ENCODE measurements around the gene ARHGEF4. TPM values are rescaled to one million over a fixed set of nuclear protein-coding genes. Genes with fewer than 3 reads are reported as not detected.
A peak's percentile ranks its signal among the peaks of the same experiment; 100 is the strongest.

The ARHGEF4 gene
- polyA plus RNA-seq, 3 donors from 2014 or later: not detected

DNA sequence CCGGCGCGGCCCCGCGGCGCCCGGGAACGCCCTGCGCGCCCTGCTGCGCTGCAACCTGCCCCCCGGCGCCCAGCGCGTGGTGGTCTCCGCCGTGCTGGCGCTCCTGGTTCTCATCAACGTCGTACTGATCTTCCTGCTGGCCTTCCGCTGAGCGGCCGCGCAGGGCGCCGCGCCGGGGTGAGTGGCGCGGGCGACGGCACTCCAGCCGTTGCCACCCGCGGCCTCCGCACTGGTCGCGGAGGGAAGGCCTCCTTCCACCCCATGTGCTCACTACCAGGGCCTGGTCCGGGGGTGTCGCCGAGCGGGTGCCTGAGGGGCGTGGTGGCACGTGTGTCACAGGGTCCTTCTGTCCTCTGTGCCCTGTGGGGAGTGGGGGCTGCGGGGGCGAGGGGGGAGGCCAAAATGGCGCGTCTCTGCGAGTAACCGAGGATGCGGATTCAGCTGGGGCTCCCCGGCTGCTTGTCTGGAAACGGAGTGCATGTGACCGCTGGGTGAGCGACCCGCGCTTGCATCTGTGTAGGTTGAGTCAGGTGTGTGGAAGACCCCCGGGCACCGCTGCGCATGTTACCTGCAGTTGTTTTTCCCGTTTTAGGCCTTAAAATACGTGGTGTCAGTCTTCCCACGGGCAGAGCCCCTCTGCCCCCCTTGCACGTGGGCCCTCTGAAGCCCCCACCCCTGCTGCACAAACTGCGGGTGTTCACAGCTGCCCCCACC, 198.6 kb downstream of the ARHGEF4 start:
- Mint-ChIP-seq H3K27me3 (ENCODE audit: low read depth in 3 of 3) (peaks cover 0 to 6% (median 4%) of the 10 kb centered on the region in 3 donors), H3K9me3 (no peaks in the 10 kb centered on the region), H3K4me3 (no peak overlapping the region), H3K4me1 (peaks cover 0 to 3% of the 10 kb centered on the region in 2 donors), H3K27ac (no peak overlapping the region), H3K36me3 (no peaks in the 10 kb centered on the region)
- DNase-seq: no peak

DNA sequence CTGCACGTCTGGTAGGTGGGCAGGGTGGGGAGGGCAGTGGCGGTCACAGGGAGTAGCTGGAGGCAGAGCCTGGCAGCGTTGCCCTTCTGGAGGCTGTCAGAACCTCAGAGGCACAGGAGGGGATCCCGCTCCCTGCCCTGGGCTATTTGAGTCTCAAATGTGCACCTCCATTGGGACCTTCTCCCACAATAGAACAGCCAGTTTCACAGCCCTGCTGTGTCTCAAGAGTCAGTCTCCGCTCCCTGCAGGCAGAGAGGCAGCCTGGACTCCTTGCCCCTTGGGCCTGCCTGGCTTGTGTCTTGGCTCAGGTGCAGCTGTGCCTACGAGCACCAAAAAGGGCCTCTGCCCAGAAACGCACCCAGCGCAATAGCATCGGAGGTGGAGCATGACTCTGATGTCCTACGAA, 199.1 kb downstream of the ARHGEF4 start:
- DNase-seq: no peak
- Mint-ChIP-seq H3K36me3 (no peaks in the 10 kb centered on the region), H3K4me1 (peaks cover 3 to 6% of the 10 kb centered on the region in 2 donors), H3K9me3 (no peaks in the 10 kb centered on the region), H3K27ac (no peak overlapping the region), H3K27me3 (ENCODE audit: low read depth in 3 of 3) (peaks cover under 1 to 6% (median 6%) of the 10 kb centered on the region in 3 donors), H3K4me3 (peak overlapping the region in 1 of 5 donors; percentile 33)

DNA sequence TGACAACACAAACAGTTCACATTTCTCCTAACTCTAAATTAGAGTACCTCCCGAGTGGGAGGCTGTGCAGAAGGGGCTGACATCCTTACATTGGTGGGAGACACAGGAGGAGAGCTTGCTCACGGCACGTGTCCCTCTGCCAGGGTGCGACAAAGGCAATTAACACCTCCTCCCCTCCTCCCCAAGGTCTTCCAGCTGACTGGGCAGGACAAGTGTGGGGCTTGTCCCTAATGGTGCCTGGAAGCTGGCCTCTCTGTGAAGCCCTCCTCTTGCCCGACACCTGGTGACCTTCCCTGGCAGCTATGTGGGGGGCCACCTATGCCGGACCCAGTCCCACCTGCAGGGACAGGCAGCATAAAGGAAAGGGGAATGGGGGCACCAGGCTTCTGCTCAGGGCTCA, 199.6 kb downstream of the ARHGEF4 start:
- Mint-ChIP-seq H3K9me3 (no peaks in the 10 kb centered on the region), H3K27me3 (ENCODE audit: low read depth in 3 of 3) (peaks cover 2 to 7% (median 6%) of the 10 kb centered on the region in 3 donors), H3K36me3 (no peaks in the 10 kb centered on the region), H3K4me1 (peaks cover 8 to 10% of the 10 kb centered on the region in 2 donors), H3K4me3 (peak overlapping the region in 1 of 5 donors; percentile 33), H3K27ac (no peak overlapping the region)
- DNase-seq: no peak

DNA sequence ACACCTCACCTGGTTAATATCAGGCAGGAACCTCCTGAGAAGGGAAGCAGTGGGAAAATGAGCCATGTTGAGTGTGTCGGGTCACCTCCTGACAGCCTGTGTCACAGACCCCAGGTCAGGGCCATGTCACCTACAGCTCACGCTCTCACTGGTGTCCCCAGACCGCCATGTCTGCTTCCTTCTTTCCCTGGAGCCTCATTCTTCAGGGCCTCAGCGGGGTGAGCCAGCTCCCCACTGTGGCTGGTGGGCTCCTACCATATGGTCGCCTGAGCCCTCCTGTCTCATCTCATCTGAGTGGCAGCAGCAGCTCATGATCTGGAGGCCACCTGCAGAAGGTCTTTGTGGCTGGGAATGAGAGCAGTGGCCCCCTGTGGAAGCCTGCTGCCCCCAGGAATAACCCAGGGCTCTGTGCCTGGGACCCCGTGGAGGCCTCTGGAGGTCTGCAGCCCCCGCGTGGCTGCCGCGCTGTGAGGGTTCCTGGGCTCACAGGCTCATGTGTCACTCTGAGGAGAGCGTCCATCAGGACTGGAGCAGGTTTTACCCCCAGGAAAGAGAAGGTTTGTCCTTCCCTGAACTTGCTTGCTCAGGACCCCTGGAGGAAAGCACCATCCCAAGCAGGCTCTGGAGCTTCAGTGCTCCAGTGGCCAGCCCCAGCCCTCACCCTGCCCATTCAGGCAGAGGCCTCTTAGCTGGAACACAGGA, 200.1 kb downstream of the ARHGEF4 start:
- no peak overlapping the region for H3K4me3 Mint-ChIP-seq
- no peaks in the 10 kb centered on the region for H3K36me3 Mint-ChIP-seq
- no peak for DNase-seq
- no peaks in the 10 kb centered on the region for H3K9me3 Mint-ChIP-seq
- H3K27ac Mint-ChIP-seq: no peak overlapping the region
- H3K4me1 Mint-ChIP-seq: peaks cover 11 to 15% of the 10 kb centered on the region in 2 donors
- peaks cover 2 to 7% (median 6%) of the 10 kb centered on the region in 3 donors for H3K27me3 Mint-ChIP-seq (ENCODE audit: low read depth in 3 of 3)

DNA sequence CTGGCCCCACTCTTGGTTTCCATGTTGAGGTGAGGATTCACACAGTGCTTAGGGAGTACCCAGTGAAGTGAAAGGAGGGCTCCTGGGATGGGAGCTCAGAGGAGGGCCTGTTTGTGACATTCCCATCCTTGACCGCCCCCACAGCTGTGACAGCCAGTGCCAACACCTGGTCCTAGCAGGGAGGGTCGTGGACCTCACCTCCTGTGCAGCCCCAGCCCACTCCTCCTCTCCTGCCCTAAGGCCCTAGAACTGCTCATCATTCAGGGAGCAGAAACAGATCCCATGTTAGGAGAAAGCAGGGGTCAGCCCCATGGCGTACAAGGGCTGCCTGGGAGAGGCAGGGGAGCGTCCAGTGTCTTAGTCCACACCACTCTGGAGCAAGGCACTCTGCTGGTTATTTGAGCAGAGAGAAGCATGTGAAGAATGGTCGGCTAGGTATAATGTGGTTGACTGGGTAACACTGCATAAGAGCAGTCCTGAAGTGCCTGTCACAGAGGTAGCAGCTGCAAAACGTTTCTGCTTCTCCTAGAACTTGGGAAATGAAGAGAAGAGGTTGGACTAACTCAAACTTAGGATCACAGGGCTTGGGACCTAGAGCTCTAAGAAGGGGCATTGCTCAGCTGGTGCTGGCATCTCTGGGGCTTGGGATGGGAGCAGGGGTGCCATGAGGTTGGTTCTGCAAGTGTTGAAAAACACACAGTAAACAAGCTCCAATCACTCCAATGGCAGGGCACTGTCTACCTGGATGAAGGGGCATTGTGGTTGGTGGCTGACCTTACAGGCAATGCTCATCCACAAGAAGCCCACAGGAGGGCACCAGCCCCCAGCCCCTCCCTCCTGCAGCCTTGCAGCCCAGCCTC, 200.9 kb downstream of the ARHGEF4 start:
- no peak overlapping the region for H3K4me3 Mint-ChIP-seq
- peaks cover 11 to 15% of the 10 kb centered on the region in 2 donors for H3K4me1 Mint-ChIP-seq
- no peaks in the 10 kb centered on the region for H3K36me3 Mint-ChIP-seq
- DNase-seq: no peak
- H3K9me3 Mint-ChIP-seq: no peaks in the 10 kb centered on the region
- peaks cover 2 to 7% (median 6%) of the 10 kb centered on the region in 3 donors for H3K27me3 Mint-ChIP-seq (ENCODE audit: low read depth in 3 of 3)
- H3K27ac Mint-ChIP-seq: no peak overlapping the region

DNA sequence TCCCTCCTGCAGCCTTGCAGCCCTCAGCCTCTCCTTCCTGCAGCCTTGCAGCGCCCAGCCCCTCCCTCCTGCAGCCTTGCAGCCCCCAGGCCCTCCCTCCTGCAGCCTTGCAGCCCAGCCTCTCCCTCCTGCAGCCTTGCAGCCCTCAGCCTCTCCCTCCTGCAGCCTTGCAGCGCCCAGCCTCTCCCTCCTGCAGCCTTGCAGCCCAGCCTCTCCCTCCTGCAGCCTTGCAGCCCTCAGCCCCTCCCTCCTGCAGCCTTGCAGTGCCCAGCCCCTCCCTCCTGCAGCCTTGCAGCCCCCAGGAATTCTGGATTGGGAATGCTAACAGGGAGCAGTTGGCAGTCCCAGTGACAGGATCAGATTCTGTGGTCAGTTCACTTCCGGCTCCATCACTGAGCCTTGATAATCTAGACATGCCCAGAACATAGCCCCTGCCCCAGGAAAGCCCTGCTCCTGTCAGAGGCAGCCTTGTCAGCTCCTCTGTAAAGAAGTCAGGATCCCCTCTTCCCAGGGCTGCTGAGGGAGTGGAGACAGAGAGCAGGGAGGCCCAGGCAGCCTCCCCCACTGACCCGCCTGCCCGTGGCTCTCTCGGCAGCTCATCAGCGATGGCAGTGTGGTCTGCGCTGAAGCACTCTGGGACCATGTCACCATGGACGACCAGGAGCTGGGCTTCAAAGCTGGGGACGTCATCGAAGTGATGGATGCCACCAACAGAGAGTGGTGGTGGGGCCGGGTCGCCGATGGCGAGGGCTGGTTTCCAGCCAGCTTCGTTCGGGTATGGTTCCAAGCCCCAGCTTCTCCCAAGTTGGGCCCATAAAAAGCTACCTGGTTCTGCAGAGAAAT, 201.8 kb downstream of the ARHGEF4 start:
- H3K36me3 Mint-ChIP-seq: no peaks in the 10 kb centered on the region
- H3K27me3 Mint-ChIP-seq (ENCODE audit: low read depth in 3 of 3): peaks cover 2 to 7% (median 5%) of the 10 kb centered on the region in 3 donors
- H3K4me1 Mint-ChIP-seq: peaks cover 11 to 15% of the 10 kb centered on the region in 2 donors
- no peak overlapping the region for H3K27ac Mint-ChIP-seq
- H3K4me3 Mint-ChIP-seq: no peak overlapping the region
- no peaks in the 10 kb centered on the region for H3K9me3 Mint-ChIP-seq
- no peak for DNase-seq

DNA sequence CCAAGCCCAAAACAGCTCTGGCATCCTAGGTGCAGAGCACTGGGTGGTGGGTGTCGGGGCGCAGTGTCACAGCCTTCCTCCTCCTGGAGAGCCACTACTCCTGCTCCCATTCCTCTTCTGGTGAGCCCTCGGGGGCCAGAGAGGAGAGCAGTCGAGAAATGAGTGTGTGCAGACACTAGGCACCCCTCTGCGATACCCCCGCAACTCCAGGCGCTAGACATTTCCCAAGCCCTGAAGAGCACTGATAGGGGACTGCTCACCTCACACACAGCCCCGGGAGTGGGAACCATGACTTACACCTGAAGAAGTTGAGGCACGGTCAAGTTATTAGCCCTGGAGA, 202.4 kb downstream of the ARHGEF4 start:
- peak overlapping the region in 2 of 5 donors; percentile 35 to 36 for H3K4me3 Mint-ChIP-seq
- no peaks in the 10 kb centered on the region for H3K36me3 Mint-ChIP-seq
- H3K9me3 Mint-ChIP-seq: no peaks in the 10 kb centered on the region
- H3K27me3 Mint-ChIP-seq (ENCODE audit: low read depth in 3 of 3): peaks cover 2 to 6% (median 5%) of the 10 kb centered on the region in 3 donors
- H3K4me1 Mint-ChIP-seq: peaks cover 11 to 15% of the 10 kb centered on the region in 2 donors
- H3K27ac Mint-ChIP-seq: no peak overlapping the region
- no peak for DNase-seq

DNA sequence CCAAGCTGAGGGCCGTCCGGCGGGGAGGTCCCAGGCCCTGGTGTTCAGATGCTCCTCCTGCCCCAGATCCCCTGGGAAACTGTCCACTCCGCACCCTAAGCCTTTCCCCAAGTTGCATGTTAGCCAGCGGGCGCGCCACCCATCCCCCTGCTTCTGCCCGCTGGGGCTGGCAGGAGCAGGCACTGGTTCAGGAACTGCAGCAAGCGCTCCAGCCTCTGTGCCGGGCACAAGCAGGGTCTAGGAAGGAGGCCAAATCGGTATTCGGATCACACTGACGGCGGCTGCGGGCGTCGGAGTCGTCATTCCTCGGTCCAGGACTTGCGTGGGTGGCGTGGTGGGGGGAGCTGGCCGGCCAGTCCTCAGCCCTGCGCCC, 202.8 kb downstream of the ARHGEF4 start:
- H3K4me3 Mint-ChIP-seq: peak overlapping the region in 1 of 5 donors; percentile 36
- peaks cover 2 to 6% (median 3%) of the 10 kb centered on the region in 3 donors for H3K27me3 Mint-ChIP-seq (ENCODE audit: low read depth in 3 of 3)
- H3K27ac Mint-ChIP-seq: no peak overlapping the region
- peaks cover 11 to 15% of the 10 kb centered on the region in 2 donors for H3K4me1 Mint-ChIP-seq
- H3K9me3 Mint-ChIP-seq: no peaks in the 10 kb centered on the region
- H3K36me3 Mint-ChIP-seq: no peaks in the 10 kb centered on the region
- no peak for DNase-seq

DNA sequence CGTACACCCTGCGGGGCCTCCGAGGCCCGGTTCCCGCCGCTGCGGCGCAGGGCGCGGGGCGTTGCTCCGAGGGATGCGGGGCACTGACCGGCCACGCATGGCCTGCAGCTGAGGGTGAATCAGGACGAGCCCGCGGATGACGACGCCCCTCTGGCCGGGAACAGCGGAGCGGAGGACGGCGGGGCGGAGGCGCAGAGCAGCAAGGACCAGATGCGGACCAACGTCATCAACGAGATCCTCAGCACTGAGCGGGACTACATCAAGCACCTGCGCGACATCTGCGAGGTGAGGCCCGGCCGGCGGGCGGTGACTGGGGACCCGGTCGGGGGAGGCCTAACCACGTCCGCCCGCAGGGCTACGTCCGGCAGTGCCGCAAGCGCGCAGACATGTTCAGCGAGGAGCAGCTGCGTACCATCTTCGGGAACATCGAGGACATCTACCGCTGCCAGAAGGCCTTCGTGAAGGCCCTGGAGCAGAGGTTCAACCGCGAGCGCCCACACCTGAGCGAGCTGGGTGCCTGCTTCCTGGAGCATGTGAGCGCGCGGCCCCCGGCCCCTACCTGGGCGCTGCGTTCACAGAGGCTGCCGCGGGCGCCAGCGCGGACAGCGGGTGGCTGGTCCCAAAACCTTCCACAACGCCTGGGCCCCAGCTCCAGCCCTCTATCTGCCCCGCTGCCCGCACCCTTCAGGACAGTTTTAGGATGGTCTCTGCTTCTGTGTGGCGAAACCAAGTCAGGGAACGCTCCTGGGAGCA, 203.4 kb downstream of the ARHGEF4 start:
- Mint-ChIP-seq H3K27ac (peak overlapping the region in 2 of 6 donors; percentile 10 to 34), H3K27me3 (ENCODE audit: low read depth in 3 of 3) (peaks cover 2 to 6% (median 3%) of the 10 kb centered on the region in 3 donors), H3K4me3 (peak overlapping the region in 4 of 5 donors; percentile 12 to 66 (median 49)), H3K36me3 (no peaks in the 10 kb centered on the region), H3K9me3 (no peaks in the 10 kb centered on the region), H3K4me1 (peaks cover 11 to 15% of the 10 kb centered on the region in 2 donors)
- DNase-seq: peak; percentile 10 to 16 (median 13)

DNA sequence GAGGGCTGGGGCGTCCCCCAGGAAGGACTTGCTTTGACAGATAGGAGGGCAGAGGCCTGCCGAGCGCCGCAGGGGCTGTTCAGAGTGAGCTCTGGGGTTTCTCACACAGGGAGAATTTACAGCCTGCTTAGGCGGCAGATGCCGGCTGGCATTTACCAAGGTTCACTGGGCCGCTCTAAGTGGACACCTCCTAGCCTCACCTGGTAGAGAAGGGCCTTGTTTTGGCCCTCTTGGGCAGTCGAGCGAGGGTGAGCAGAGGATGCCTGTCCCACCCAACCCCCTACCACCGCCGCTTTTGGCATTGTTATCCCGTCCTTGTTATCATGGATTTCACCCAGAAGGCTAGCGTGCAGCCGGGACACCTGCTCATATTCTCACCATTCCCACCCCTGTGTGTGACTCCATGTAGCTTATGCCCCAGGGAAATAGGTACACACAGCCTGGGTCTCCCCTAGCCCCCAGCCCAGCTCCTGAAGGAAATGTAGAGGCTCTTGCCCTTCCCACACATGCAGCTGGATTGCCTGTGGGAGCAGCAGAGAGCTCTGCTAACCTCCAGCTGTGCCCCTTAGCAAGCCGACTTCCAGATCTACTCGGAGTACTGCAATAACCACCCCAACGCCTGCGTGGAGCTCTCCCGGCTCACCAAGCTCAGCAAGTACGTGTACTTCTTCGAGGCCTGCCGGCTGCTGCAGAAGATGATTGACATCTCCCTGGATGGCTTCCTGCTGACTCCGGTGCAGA, 204.1 kb downstream of the ARHGEF4 start:
- Mint-ChIP-seq H3K9me3 (no peaks in the 10 kb centered on the region), H3K27ac (peak overlapping the region in 1 of 6 donors; percentile 10), H3K4me3 (peak overlapping the region; percentile 13 to 66 (median 41)), H3K27me3 (ENCODE audit: low read depth in 3 of 3) (peaks cover 2 to 6% (median 3%) of the 10 kb centered on the region in 3 donors), H3K4me1 (peaks cover 11 to 15% of the 10 kb centered on the region in 2 donors), H3K36me3 (no peaks in the 10 kb centered on the region)
- no peak for DNase-seq

DNA sequence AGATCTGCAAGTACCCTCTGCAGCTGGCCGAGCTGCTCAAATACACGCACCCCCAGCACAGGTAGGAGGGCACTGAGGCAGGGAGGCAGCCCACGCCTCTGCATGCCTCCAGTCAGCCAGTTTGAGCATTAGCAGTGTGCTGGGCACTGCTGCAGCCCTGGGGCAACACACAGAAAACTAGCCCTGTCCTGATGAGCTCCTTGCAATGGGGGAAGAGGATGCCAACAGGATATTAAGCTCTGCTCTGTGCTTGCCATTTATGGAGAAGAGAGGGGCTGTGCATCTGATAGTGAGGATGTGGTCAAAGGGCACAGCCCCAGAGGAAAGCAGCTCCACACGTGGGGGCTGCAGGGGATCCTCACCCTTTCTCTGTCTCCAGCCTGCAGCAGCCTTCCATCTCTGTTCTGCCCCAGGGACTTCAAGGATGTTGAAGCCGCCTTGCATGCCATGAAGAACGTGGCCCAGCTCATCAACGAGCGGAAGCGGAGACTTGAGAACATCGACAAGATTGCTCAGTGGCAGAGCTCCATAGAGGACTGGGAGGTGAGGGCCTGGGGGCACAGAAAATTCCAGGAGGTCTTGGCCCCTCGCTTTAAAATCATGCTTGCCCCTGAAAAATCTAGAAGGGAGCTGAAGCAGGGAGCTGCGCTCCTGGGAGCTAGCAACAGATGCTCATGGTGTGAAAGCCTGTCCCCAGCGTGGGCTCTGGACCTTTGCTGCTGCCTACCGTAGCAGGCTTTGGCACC, 204.9 kb downstream of the ARHGEF4 start:
- peak overlapping the region in 1 of 6 donors; percentile 10 for H3K27ac Mint-ChIP-seq
- peaks cover 0 to under 1% (median under 1%) of the 10 kb centered on the region in 3 donors for H3K36me3 Mint-ChIP-seq
- peaks cover 2 to 6% (median 2%) of the 10 kb centered on the region in 3 donors for H3K27me3 Mint-ChIP-seq (ENCODE audit: low read depth in 3 of 3)
- peaks cover 11 to 14% of the 10 kb centered on the region in 2 donors for H3K4me1 Mint-ChIP-seq
- no peaks in the 10 kb centered on the region for H3K9me3 Mint-ChIP-seq
- no peak for DNase-seq
- H3K4me3 Mint-ChIP-seq: peak overlapping the region in 2 of 5 donors; percentile 13 to 43

Measured in immature natural killer cell (primary cell).